HG02571 (cell line): ENCODE results near the gene PIWIL4.
"Not testable (repeated sequence)": the region's sequence is repeated elsewhere in the genome, so short reads cannot be mapped to it uniquely, and the experiment has no call there.

Source experiments
- ATAC-seq: cut with Tn5 transposase; IDR thresholded peaks from one replicate; pipeline ENCODE4 v1.9.1; 2021; ENCODE audit warnings: mild to moderate bottlenecking, moderate library complexity; ENCODE audit not compliant: unreplicated experiment

The PIWIL4 gene

GRCh38 chr11:94546886-94547285, 20.3 kb upstream of the PIWIL4 start:
- ATAC-seq, result no peak

DNA sequence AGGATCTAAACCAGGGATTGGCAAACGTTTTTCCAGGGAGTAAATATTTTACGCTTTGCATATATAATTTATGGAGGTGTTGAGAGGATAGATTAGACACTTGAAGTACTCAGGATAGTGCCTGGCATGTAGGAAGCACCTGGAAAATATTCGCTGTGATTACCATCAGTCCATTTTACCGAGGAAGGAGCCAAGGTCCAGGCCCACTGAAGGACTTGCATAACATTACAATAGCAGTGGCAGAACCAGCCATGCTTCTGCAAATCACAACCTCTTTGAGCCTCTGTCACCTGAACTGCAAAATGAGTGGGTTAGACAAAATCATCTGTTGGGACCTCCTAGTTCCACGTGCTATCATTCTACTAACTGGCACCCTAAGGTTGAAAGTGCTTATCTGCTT, 18.0 kb upstream of the PIWIL4 start:
- no peak for ATAC-seq

- ATAC-seq, result no peak
Measured at GRCh38 chr11:94550513-94550912, 16.7 kb upstream of the PIWIL4 start.

DNA sequence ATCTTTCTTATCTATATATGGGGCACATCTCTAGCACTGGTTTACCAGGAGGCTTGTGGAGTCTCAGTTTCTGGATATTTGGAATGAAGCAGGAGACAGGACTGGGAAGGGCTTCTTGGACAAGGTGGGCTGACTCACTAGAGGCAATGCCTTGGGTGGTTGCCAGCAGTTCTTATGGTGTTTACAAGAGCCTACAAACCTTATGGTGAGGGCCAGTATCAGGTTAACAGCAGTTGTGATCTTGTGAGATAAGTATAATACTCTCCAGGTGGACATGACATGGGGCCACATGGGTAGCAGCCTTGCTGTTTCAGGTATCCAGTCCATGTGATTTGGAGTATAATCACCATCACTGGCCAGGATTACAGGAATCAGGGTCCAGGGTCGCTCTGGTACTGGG, 13.2 kb upstream of the PIWIL4 start:
- no peak for ATAC-seq

DNA sequence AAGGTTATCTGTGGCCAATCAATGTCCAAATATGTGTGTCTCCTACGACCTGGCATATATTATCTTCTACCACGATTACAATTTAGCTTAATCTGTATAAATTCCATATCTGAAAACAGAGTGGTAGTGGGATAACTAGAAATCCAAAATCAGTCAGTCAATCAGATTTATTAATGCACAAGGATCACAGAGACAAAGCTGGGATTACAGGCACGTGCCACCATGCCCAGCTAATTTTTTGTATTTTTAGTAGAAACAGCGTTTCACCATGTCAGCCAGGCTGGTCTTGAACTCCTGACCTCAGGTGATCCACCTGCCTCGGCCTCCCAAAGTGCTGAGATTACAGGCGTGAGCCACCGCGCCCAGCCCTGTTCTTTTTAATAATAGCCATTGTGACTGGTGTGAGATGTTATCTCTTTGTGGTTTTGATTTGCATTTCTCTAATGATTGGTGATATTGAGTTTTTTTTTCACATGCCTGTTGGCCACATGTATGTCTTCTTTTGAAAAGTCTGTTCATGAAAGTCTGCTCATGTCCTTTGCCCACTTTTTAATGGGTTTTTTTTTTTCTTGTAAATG, 11.3 kb upstream of the PIWIL4 start:
- not testable (repeated sequence) for ATAC-seq

- ATAC-seq, result no peak
Measured at GRCh38 chr11:94557421-94557820, 9.7 kb upstream of the PIWIL4 start.

DNA sequence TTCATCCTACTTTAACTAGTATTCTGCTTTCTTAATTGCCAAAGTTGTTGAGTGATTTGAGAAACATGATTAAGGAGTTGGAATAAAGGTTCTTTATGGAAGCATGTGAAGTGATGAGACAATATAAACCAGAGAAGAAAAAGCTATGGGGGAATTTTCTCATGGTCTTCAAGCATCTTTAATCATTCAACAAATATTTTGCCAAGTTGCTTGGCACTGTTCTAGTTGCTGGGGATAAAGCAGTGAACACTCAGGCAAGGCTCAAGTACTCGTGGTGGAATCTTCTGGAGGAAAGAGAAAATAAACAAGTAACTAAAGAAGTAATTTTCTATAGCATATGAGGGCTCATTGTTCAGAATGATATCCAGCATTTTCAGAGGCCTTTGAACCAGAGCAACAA, 9.2 kb upstream of the PIWIL4 start:
- ATAC-seq, result no peak

GRCh38 chr11:94558468-94558867, 8.7 kb upstream of the PIWIL4 start:
- no peak for ATAC-seq

DNA sequence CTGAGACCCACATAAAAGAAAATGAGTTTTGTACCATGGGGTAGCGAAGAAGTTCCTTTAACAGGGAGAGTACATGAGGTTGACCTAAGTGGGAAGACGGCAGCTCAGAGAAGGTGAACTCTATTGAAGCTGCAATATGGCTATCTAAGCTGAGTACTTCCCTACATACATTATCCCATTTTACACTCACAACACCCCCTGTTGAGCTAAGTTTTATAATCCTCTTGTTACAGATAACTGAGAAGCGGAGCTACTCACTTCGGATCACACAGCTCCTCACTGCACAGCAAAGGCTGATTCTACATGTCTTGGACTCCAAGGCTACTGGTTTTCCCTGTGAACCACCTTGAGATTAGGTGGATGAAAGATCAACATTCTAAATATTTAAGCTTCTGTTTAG, 8.2 kb upstream of the PIWIL4 start:
- ATAC-seq, result no peak

DNA sequence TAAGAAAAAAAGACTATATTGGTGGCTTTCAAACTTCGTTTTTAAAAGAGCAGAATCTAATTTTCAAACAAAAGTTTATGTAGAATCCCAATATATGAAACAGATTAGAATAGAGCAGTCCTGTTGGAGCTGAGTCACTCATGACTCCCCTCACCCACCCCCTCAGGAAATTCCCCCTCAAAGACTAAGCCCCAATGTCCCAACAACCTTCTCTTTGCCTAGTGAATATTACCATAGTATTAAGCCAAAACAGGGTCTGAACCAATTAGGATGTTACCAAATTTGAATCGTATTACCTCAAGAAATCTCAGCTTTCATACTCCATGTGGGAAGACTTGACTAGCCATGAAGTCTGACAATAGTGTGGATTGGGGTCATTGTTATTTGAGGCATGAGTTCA, 7.8 kb upstream of the PIWIL4 start:
- no peak for ATAC-seq

DNA sequence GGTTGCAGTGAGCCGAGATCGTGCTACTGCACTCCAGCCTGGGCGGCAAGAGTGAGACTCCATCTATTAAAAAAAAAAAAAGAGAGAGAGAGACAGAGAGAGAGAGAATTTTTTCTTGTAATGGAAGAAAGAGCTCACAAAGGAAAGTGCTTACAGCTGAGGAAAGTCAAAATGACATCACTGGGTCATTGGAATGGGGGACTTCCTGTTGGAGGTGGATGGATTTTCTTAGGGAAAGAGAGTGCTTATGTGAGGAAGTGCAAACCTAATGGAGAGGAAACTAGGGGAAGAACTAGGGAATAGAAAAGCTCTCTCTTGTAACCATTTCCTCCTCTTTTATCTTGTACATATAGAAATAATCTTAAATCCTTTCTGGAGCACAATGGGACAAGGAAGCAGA, 6.3 kb upstream of the PIWIL4 start:
- ATAC-seq, result no peak

DNA sequence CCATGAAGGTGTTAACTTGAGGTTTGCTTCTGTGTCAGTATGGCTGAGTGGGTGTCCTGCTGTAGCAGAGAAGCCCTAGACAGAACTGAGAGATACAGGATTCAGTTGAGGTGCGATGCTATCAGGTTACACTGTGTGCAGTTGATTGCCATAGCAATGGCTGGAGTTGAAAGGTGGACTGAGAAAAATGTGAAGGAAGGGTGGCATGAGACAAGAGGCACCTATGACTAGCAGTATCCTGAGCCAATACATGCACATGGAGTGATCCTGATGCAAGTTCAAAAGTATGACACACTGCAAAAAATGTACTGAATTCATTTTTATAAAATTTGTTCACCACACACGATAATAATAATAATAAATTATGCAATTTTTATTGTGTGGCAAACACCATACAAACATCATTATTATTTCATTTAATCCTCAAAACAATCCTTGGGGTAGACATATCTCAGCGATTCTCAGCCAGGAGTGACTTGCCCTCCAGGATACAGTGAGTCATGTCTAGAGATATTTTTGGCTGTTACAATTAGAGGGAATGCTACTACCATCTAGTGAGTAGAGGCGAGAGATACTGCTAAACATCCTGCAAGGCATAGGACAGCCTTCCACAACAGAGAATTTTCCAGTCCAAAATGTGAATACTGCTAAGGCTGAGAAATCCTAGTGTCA, 3.9 kb upstream of the PIWIL4 start:
- ATAC-seq, result no peak

- no peak for ATAC-seq
Measured at GRCh38 chr11:94563848-94564467, 3.2 kb upstream of the PIWIL4 start.

- ATAC-seq, result no peak
Measured at GRCh38 chr11:94568200-94568599, 1.0 kb downstream of the PIWIL4 start.

DNA sequence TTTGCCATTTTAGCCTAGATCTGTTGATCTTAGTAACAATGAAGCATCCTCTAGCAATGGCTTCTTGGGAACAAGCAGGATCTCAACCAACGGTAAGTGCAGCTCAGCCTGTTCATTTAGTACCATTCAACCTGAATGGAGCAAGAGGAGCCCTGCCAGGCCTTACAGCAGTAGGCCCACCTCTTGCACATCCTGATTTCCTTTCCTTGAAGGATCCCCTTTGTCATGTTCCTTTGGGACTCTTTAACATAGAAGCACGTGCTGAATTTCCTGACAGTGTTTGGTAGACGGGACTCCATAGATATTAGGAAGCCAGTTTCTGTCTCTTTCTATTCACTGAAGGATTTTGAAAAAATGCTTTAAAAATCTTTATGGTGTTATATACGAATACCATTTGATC, 1.5 kb downstream of the PIWIL4 start:
- no peak for ATAC-seq

- not testable (repeated sequence) for ATAC-seq
Measured at GRCh38 chr11:94572975-94573374, 5.8 kb downstream of the PIWIL4 start.

- ATAC-seq, result no peak
Measured at GRCh38 chr11:94574193-94574961, 7.2 kb downstream of the PIWIL4 start.

DNA sequence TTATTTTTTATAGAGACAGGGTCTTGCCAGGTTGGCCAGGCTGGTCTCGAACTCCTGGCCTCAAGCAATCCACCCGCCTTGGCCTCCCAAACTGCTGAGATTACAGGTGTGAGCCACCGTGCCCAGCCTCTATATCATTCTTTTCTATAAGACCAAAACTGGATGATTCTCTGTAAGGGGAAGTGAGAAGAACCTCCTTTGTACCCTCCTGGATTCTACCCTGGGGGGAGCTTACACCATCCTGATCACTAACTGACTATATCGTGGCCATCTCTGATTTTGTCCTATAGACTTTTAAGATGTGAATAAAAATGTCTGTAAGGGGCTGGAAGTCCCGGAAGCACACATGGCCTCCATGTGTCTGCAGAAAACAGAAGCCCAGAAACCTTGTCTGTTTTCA, 9.1 kb downstream of the PIWIL4 start:
- no peak for ATAC-seq

DNA sequence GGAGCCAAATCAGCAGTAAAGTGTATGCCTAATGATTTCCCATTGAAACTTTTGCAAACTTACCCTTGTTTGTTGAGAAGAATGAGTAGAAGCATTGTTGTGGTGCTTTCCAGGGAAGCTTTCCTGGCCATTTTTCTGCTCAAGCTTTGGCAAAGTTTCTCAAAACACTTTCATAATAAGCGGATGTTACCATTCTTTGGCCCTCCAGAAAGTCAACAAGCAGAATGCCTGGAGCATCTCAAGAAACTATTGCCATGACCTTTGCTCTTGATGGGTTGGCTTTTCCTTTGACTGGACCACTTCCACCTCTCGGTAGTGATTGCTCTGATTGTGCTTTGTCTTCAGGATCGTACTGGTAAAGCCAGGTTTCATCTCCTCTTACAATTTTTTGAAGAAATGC, 10.7 kb downstream of the PIWIL4 start:
- ATAC-seq, result no peak

GRCh38 chr11:94581926-94582325, 14.8 kb downstream of the PIWIL4 start:
- peak; percentile 45 for ATAC-seq

DNA sequence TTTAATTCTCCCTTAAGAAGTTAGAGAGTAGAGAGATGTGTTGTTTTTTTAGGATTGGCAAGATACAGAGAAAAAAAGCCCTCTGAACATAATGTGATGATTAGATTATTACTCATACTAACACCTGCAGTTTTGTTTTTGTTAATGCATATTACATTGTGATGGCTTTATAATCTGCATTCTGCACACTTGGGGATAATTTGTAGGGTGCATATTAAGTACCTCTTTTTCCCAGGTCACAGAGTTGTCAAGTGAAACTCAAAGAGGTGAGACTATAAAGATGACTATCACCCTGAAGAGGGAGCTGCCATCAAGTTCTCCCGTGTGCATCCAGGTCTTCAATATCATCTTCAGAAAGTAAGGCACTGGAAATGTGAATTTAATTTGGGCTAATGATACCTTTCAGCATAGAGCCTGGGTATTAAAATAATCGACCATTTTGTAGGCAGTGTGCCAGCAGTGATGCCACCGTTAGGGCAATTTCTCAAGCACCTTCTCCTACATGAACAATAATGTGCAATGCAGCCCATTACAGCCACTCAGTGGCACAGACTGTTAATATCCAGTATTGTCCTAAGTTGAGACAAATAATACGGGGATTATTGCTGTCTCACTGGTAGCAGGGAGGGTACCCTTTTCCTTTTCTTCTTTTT, 16.2 kb downstream of the PIWIL4 start:
- no peak for ATAC-seq
